Endothelial cell of umbilical vein (primary cell): ENCODE results near the gene ID2. TPM values are rescaled to one million over a fixed set of nuclear protein-coding genes. Genes with fewer than 3 reads are reported as not detected.

Experiments
- BruUV-seq: library from RNA; stranded (reverse); fragments of 400-500 nt; replicated peaks from 2 replicates; lab custom pipeline; 2021; lab: Mats Ljungman, UMichigan
- CTCF ChIA-PET: fragments of 300-600, 350-600 bp; sonication (Branson Sonifier 250); formaldehyde crosslinking; loops from one replicate; lab custom pipeline; 2021; ENCODE audit warnings: antibody characterized with exemption, inconsistent platforms; lab: Charles Lee
- POLR2A ChIA-PET: fragments of 300-600, 350-600 bp; sonication (Branson Sonifier 250); formaldehyde crosslinking; loops from one replicate; lab custom pipeline; 2021; ENCODE audit warnings: antibody characterized with exemption, inconsistent platforms; lab: Charles Lee
- DNase-seq: peaks from one replicate; pipeline ENCODE4 v3.0.0-alpha.2; 2011; ENCODE audit warnings: low read depth, low spot score
- FAIRE-seq: peaks from 2 replicates; lab custom pipeline; 2011; peaks lifted over from hg19 to GRCh38; lab: Jason Lieb, UNC
- H2AFZ ChIP-seq: 2 replicates; pipeline ENCODE4 v1.6.0; 2012; ENCODE audit warnings: low read depth, low read length, control low read depth, inconsistent platforms
- H3K27ac ChIP-seq: 2 replicates; pipeline ENCODE4 v1.5.1; 2011; ENCODE audit warnings: low read depth, mild to moderate bottlenecking, control low read depth, low read length, moderate library complexity; ENCODE audit not compliant: insufficient read depth
- H3K27me3 ChIP-seq, 2 experiments: 2 replicates each; pipeline versions ENCODE4 v1.6.0 to v1.6.1; 2011; ENCODE audit warnings: low read length in 2 of 2, mixed read lengths in 1 of 2; ENCODE audit not compliant: control insufficient read depth in 2 of 2, insufficient read depth in 2 of 2
- H3K36me3 ChIP-seq, 2 experiments: 2 replicates in 1 of 2; 3 replicates in 1 of 2; pipeline ENCODE4 v1.5.1; 2011; ENCODE audit warnings: low read length in 2 of 2, mild to moderate bottlenecking in 1 of 2, moderate library complexity in 1 of 2; ENCODE audit not compliant: control insufficient read depth in 2 of 2, insufficient read depth in 2 of 2; ENCODE audit errors: extremely low read depth in 1 of 2
- H3K4me1 ChIP-seq: 3 replicates; pipeline ENCODE4 v1.5.1; 2011; ENCODE audit warnings: mild to moderate bottlenecking, low read length; ENCODE audit not compliant: control insufficient read depth, insufficient read depth; ENCODE audit errors: extremely low read depth
- H3K4me2 ChIP-seq: 2 replicates; pipeline ENCODE4 v1.6.1; 2011; ENCODE audit warnings: low read length, control low read depth, mixed read lengths; ENCODE audit not compliant: insufficient read depth
- H3K4me3 ChIP-seq, 3 experiments: fragments of 200-600 bp in 1 of 3; sonication (generic), shearing (Covaris generic) in 1 of 3; replicated peaks in 1 of 3; 2 replicates each; pipeline ENCODE4 v1.5.1; 2011 to 2016; ENCODE audit warnings: control low read depth in 3 of 3, low read length in 3 of 3, mild to moderate bottlenecking in 2 of 3, inconsistent platforms in 1 of 3, low read depth in 1 of 3, moderate library complexity in 1 of 3; ENCODE audit not compliant: insufficient read depth in 1 of 3
- H3K79me2 ChIP-seq: 2 replicates; pipeline ENCODE4 v1.6.0; 2012; ENCODE audit warnings: low read length, inconsistent platforms; ENCODE audit not compliant: control insufficient read depth, insufficient read depth
- H3K9ac ChIP-seq: replicated peaks from 2 replicates; pipeline ENCODE3; 2011; ENCODE audit warnings: low read length, control low read depth; ENCODE audit not compliant: insufficient read depth; ENCODE audit errors: extremely low read depth
- H3K9me1 ChIP-seq: replicated peaks from 3 replicates; pipeline ENCODE4 v1.6.0; 2011; ENCODE audit warnings: mild to moderate bottlenecking, low read length; ENCODE audit not compliant: control insufficient read depth, insufficient read depth; ENCODE audit errors: extremely low read depth
- H3K9me3 ChIP-seq: replicated peaks from 2 replicates; pipeline ENCODE4 v1.5.1; 2012; ENCODE audit warnings: low read length, inconsistent platforms; ENCODE audit not compliant: control insufficient read depth, insufficient read depth
- H4K20me1 ChIP-seq: replicated peaks from 2 replicates; pipeline ENCODE3; 2011; ENCODE audit warnings: mild to moderate bottlenecking, low read length; ENCODE audit not compliant: control insufficient read depth, insufficient read depth; ENCODE audit errors: extremely low read depth
- EZH2 ChIP-seq: IDR thresholded peaks from 2 replicates; pipeline ENCODE4 v1.6.1; 2012; ENCODE audit warnings: borderline replicate concordance, low read depth, mild to moderate bottlenecking, moderate library complexity, low read length, inconsistent platforms; ENCODE audit not compliant: severe bottlenecking
- FOS ChIP-seq: IDR thresholded peaks from 2 replicates; pipeline ENCODE4 v1.6.1; 2011; ENCODE audit warnings: mild to moderate bottlenecking, low read length, moderate library complexity, borderline replicate concordance; ENCODE audit not compliant: insufficient read depth
- GATA2 ChIP-seq: IDR thresholded peaks from 2 replicates; pipeline ENCODE4 v1.7.0; 2011; ENCODE audit warnings: low read depth, mild to moderate bottlenecking, moderate library complexity, mixed read lengths, low read length; ENCODE audit not compliant: insufficient read length, insufficient read depth
- JUN ChIP-seq: IDR thresholded peaks from 2 replicates; pipeline ENCODE4 v1.6.1; 2011; ENCODE audit warnings: borderline replicate concordance, low read depth; ENCODE audit not compliant: insufficient read length, insufficient read depth
- MAX ChIP-seq: IDR thresholded peaks from 2 replicates; pipeline ENCODE4 v1.6.1; 2011; ENCODE audit not compliant: insufficient read depth, insufficient read length
- MYC ChIP-seq: IDR thresholded peaks from one replicate; pipeline ENCODE4 v1.6.1; 2011; ENCODE audit warnings: mild to moderate bottlenecking, low read depth, low read length
- POLR2A ChIP-seq: IDR thresholded peaks from 2 replicates; pipeline ENCODE4 v1.6.1; 2012; ENCODE audit warnings: low read depth, mild to moderate bottlenecking, control low read depth, low read length
- POLR2AphosphoS5 ChIP-seq: IDR thresholded peaks from 2 replicates; pipeline ENCODE4 v1.6.1; 2012; ENCODE audit warnings: low read depth, mild to moderate bottlenecking, control low read depth, low read length, moderate library complexity; ENCODE audit not compliant: insufficient read depth
- dilution Hi-C: fragments of 300-500 bp; cut with MboI; formaldehyde crosslinking; loops from one replicate; pipeline ENCODE4 v1.15.0; 2019; ENCODE audit warnings: low sequenced_read_pairs; ENCODE audit not compliant: extremely low pct_ligation_motif_present
- intact Hi-C: fragments of 100-400 bp; cut with micrococcal nuclease; formaldehyde crosslinking; loops from one replicate; pipeline ENCODE4 v1.10.0; 2022
- polyA plus RNA-seq, 4 experiments: library from polyadenylated mRNA; depleted of rRNA in 3 of 4; stranded (reverse) in 3 of 4; unstranded in 1 of 4; fragments of >200 nt; gene quantifications; 2 replicates each; pipeline versions ENCODE4 v1.2.1 to v1.2.3, GENCODE V29; 2011 to 2012; ENCODE audit warnings: missing spikeins in 1 of 4
- total RNA-seq: library from RNA; stranded (reverse); gene quantifications from 2 replicates; pipeline ENCODE4 v1.2.3, GENCODE V29; 2021
- TF ChIP-seq, protein P1 (sequence below), 2 donors: IDR thresholded peaks; 1 replicate in 1 of 2; 2 replicates in 1 of 2; pipeline ENCODE4 v1.5.1; 2011; ENCODE audit warnings: low read length in 2 of 2, mild to moderate bottlenecking in 2 of 2, moderate library complexity in 2 of 2, control low read depth in 1 of 2, inconsistent platforms in 1 of 2, low read depth in 1 of 2; ENCODE audit not compliant: insufficient read depth in 1 of 2; ENCODE audit errors: extremely low read depth in 1 of 2

The ID2 gene
- total and polyA plus RNA-seq, 2 donors (not counting 3 experiments of a cell fraction or from before 2014, with no cell fraction given): 4.1 to 29.1 TPM

DNA sequence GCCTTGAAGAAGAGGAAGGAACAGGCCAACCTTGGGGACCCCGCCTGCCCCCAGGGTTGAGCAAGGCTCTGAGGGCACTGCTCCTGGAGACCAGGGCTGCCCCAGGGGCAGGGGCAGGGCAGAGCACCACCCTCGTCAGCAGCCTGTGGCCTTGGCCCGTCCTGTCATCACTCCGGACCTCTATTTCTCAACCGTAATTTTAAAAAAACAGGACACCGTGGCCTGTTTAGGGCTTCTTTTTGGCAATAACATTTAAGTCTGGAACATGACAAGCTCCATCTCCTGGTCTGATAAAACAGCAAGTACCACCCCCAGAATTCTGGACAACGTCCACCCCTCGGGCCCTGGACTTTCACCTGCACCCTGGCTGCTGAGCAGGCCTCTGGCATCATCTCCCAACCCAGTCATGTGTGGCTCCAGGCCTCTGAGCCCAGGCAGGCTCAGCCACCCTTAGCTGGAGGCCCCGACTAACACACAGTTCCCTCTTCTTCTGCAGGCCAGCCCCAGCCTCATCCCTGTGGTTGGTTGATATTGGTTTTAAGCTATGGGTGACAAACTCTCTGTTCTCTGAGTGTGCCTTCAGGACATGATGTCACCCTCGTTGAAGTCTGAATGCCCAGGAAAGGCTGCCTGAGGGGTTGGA is 22.6 kb upstream of the ID2 start:
- FAIRE-seq: no peak
- no peaks in the 10 kb centered on the region for H3K4me1 ChIP-seq
- intact Hi-C loops: no loop called here

More for the DNA sequence above, 22.6 kb upstream of the ID2 start:
- Histone ChIP-seq H3K4me2 (no peak overlapping the region), H3K27me3 (no peaks in the 10 kb centered on the region), H3K36me3 (no peaks in the 10 kb centered on the region), H4K20me1 (no peaks in the 10 kb centered on the region), H3K9ac (no peak overlapping the region), H3K4me3 (no peak overlapping the region), H3K9me3 (no peaks in the 10 kb centered on the region), H3K79me2 (no peaks in the 10 kb centered on the region), H3K27ac (no peak overlapping the region), H2AFZ (no peak overlapping the region), H3K9me1 (no peaks in the 10 kb centered on the region)
- ChIA-PET CTCF (no interaction called here), POLR2A (no interaction called here)
- no TSS peak for BruUV-seq
- TF ChIP-seq FOS (no peak), POLR2A (no peak), MAX (no peak), JUN (no peak), EZH2 (no peak), POLR2AphosphoS5 (no peak), MYC (no peak), GATA2 (no peak)
- TF ChIP-seq, protein P1, sequence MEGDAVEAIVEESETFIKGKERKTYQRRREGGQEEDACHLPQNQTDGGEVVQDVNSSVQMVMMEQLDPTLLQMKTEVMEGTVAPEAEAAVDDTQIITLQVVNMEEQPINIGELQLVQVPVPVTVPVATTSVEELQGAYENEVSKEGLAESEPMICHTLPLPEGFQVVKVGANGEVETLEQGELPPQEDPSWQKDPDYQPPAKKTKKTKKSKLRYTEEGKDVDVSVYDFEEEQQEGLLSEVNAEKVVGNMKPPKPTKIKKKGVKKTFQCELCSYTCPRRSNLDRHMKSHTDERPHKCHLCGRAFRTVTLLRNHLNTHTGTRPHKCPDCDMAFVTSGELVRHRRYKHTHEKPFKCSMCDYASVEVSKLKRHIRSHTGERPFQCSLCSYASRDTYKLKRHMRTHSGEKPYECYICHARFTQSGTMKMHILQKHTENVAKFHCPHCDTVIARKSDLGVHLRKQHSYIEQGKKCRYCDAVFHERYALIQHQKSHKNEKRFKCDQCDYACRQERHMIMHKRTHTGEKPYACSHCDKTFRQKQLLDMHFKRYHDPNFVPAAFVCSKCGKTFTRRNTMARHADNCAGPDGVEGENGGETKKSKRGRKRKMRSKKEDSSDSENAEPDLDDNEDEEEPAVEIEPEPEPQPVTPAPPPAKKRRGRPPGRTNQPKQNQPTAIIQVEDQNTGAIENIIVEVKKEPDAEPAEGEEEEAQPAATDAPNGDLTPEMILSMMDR (IDR thresholded peaks at IDR 0.05; ENCODE audit: extremely low read depth in 1 of 2, insufficient read depth in 1 of 2, low read depth in 1 of 2, low read length in 2 of 2): no peak
- no peak for DNase-seq
- dilution Hi-C loops: no loop called here
